Measurements from ENCODE around the gene LGR4. TPM values are rescaled to one million over a fixed set of nuclear protein-coding genes. Genes with fewer than 3 reads are reported as not detected.

LGR4 gene
- total RNA-seq, 1 experiment from 2014 or later, result 7.1 TPM

GRCh38 chr11:27383645-27384044, 88.9 kb downstream of the LGR4 start:
- ChIA-PET POLR2A (no interaction called here), RAD21 (ENCODE audit: low non-redundant PET in 1 of 2, low total read pairs in 2 of 2, uncharacterized antibody in 2 of 2, unreplicated experiment in 2 of 2) (no interaction called here), CTCF (interaction anchor here (1.4 kb wide), 1 partner anchor 12 kb away, joined by 3 read pairs; no protein-coding TSS in a partner anchor)
- DNase-seq (ENCODE audit: low read depth, low spot score) (no peak), ATAC-seq (no peak)
- Histone ChIP-seq H3K4me3 (replicated peaks in 1 of 2; ENCODE audit: low read depth in 1 of 2, low read length in 2 of 2) (no peak overlapping the region), H3K27me3 (ENCODE audit: insufficient read depth, low read length) (no peaks in the 10 kb centered on the region), H3K9me2 (ENCODE audit: insufficient read depth) (0 out of 2 replicates have a peak, but pooled peaks cover 2% of the 10 kb centered on the region), H3K9me3 (ENCODE audit: control insufficient read depth in 1 of 2, insufficient read depth in 1 of 2, low read depth in 1 of 2, low read length in 2 of 2) (no peaks in the 10 kb centered on the region), H3K9ac (ENCODE audit: low read length) (no peak overlapping the region), H2AFZ (ENCODE audit: low read depth, low read length, poor library complexity, severe bottlenecking) (no peak overlapping the region), H3K4me1 (ENCODE audit: control insufficient read depth in 1 of 2, insufficient read depth in 2 of 2, low read length in 2 of 2) (no peaks in the 10 kb centered on the region), H3K27ac (ENCODE audit: low read depth, low read length) (no peak overlapping the region), H3K36me3 (ENCODE audit: control insufficient read depth in 1 of 2, insufficient read depth in 2 of 2, low read length in 2 of 2) (no peaks in the 10 kb centered on the region), H4K20me1 (ENCODE audit: insufficient read depth) (no peaks in the 10 kb centered on the region), H3K79me2 (ENCODE audit: insufficient read depth, low read length) (no peaks in the 10 kb centered on the region), H3K4me2 (ENCODE audit: low read length) (no peak overlapping the region)
- no TSS peak for BruUV-seq (replicated peaks)
- TF ChIP-seq TCF7L2 (IDR thresholded peaks at IDR 0.05; ENCODE audit: borderline replicate concordance, extremely low read depth, insufficient read depth, insufficient read length) (no peak), SRF (IDR thresholded peaks at IDR 0.05; ENCODE audit: low read depth) (no peak), YY1 (IDR thresholded peaks at IDR 0.05; ENCODE audit: extremely low read depth, insufficient replicate concordance, low read depth, low read length) (no peak), EGR1 (IDR thresholded peaks at IDR 0.05; ENCODE audit: low read depth) (no peak), SIN3A (IDR thresholded peaks at IDR 0.05; ENCODE audit: low read depth) (no peak), POLR2A (IDR thresholded peaks at IDR 0.05; ENCODE audit: borderline replicate concordance, extremely low read depth, insufficient read depth, insufficient read length) (no peak), ZBTB33 (IDR thresholded peaks at IDR 0.05; ENCODE audit: extremely low read depth, insufficient replicate concordance, low read length) (no peak), CBX3 (IDR thresholded peaks at IDR 0.05; ENCODE audit: low read depth) (no peak), RAD21 (IDR thresholded peaks at IDR 0.05; ENCODE audit: low read depth) (no peak), ZNF274 (IDR thresholded peaks at IDR 0.05; ENCODE audit: low read depth, low read length) (no peak), CTCF (IDR thresholded peaks at IDR 0.05 in 2 of 3, conservative IDR thresholded peaks at IDR 0.05 in 1 of 3; ENCODE audit: borderline replicate concordance in 1 of 3, insufficient read depth in 1 of 3, low read depth in 2 of 3, low read length in 2 of 3) (no peak), FOSL1 (IDR thresholded peaks at IDR 0.05; ENCODE audit: low read depth) (no peak), SP1 (IDR thresholded peaks at IDR 0.05; ENCODE audit: low read depth) (no peak), MAX (IDR thresholded peaks at IDR 0.05) (no peak), ATF3 (IDR thresholded peaks at IDR 0.05) (no peak), CEBPB (IDR thresholded peaks at IDR 0.05; ENCODE audit: low read depth) (no peak), EZH2phosphoT487 (IDR thresholded peaks at IDR 0.05; ENCODE audit: borderline replicate concordance) (no peak), ELF1 (IDR thresholded peaks at IDR 0.05; ENCODE audit: borderline replicate concordance, low read depth) (no peak), JUND (IDR thresholded peaks at IDR 0.05) (no peak)
- intact Hi-C loops (cut with micrococcal nuclease), result no loop called here
